SK-N-SH (cell line): ENCODE results near the gene SMIM3. TPM values are rescaled to one million over a fixed set of nuclear protein-coding genes. Genes with fewer than 3 reads are reported as not detected.

Source experiments
- CTCF ChIA-PET: fragments of 300-600, 350-600 bp; formaldehyde crosslinking; extraction: SDS; loops from one replicate; lab custom pipeline; 2021; lab: Yijun Ruan, JAX
- POLR2A ChIA-PET: fragments of 350-600 bp; sonication (Branson Sonifier 250); formaldehyde crosslinking; extraction: SDS; loops from one replicate; lab custom pipeline; 2020; ENCODE audit warnings: antibody characterized with exemption, inconsistent platforms; lab: Yijun Ruan, JAX
- DNase-seq: peaks from one replicate; pipeline ENCODE4 v3.0.0; 2012
- H2AFZ ChIP-seq: fragments of 200-600 bp; sonication (generic); 2 replicates; pipeline ENCODE4 v1.8.1; 2016; ENCODE audit warnings: antibody characterized with exemption, mild to moderate bottlenecking, low read depth
- H3F3A ChIP-seq: fragments of 200-600 bp; sonication (generic); replicated peaks from 2 replicates; pipeline ENCODE3; 2016; ENCODE audit warnings: antibody characterized with exemption, mild to moderate bottlenecking; ENCODE audit not compliant: insufficient read depth
- H3K27ac ChIP-seq, 2 experiments: fragments of 200-500 bp in 1 of 2; fragments of 200-600 bp in 1 of 2; sonication (Bioruptor generic) in 1 of 2; sonication (generic), shearing (Covaris generic) in 1 of 2; 2 replicates each; pipeline versions ENCODE4 v1.5.1 to v1.6.1; 2014 to 2016; ENCODE audit warnings: low read depth in 2 of 2, inconsistent platforms in 1 of 2, low read length in 1 of 2, mild to moderate bottlenecking in 1 of 2, mixed read lengths in 1 of 2
- H3K27me3 ChIP-seq: fragments of 200-600 bp; sonication (generic), shearing (Covaris generic); 2 replicates; pipeline ENCODE4 v1.6.1; 2016; ENCODE audit warnings: mixed run types; ENCODE audit not compliant: insufficient read depth
- H3K36me3 ChIP-seq, 2 experiments: fragments of 200-500 bp in 1 of 2; fragments of 200-600 bp in 1 of 2; sonication (Bioruptor generic) in 1 of 2; sonication (generic) in 1 of 2; replicated peaks in 1 of 2; 2 replicates each; pipeline versions ENCODE3 to v1.5.1; 2014 to 2016; ENCODE audit warnings: low read length in 1 of 2, mild to moderate bottlenecking in 1 of 2; ENCODE audit not compliant: insufficient read depth in 2 of 2, control insufficient read depth in 1 of 2
- H3K4me1 ChIP-seq, 2 experiments: fragments of 200-500 bp in 1 of 2; fragments of 200-600 bp in 1 of 2; sonication (Bioruptor generic) in 1 of 2; sonication (generic), shearing (Covaris generic) in 1 of 2; 2 replicates each; pipeline versions ENCODE4 v1.5.1 to v1.6.1; 2014 to 2016; ENCODE audit warnings: low read depth in 1 of 2, low read length in 1 of 2, mixed run types in 1 of 2; ENCODE audit not compliant: insufficient read depth in 2 of 2, control insufficient read depth in 1 of 2
- H3K4me2 ChIP-seq: fragments of 200-600 bp; sonication (generic), shearing (Covaris generic); 2 replicates; pipeline ENCODE4 v1.6.1; 2017; ENCODE audit warnings: mixed run types
- H3K4me3 ChIP-seq, 2 experiments: fragments of 200-500 bp in 1 of 2; fragments of 200-600 bp in 1 of 2; sonication (Bioruptor generic) in 1 of 2; sonication (generic), shearing (Covaris generic) in 1 of 2; 2 replicates each; pipeline versions ENCODE4 v1.5.1 to v1.8.1; 2014 to 2016; ENCODE audit warnings: low read depth in 2 of 2, inconsistent platforms in 1 of 2, low read length in 1 of 2, mild to moderate bottlenecking in 1 of 2, mixed read lengths in 1 of 2, moderate library complexity in 1 of 2
- H3K79me2 ChIP-seq: fragments of 200-600 bp; sonication (generic); 2 replicates; pipeline ENCODE4 v1.8.1; 2017; ENCODE audit warnings: mild to moderate bottlenecking; ENCODE audit not compliant: insufficient read depth
- H3K9ac ChIP-seq: fragments of 200-600 bp; sonication (generic); 2 replicates; pipeline ENCODE4 v1.6.1; 2017; ENCODE audit warnings: mixed run types
- H3K9me2 ChIP-seq: fragments of 200-600 bp; sonication (generic); 2 replicates; pipeline ENCODE4 v1.6.1; 2017; ENCODE audit warnings: mixed run types
- H3K9me3 ChIP-seq: fragments of 200-600 bp; sonication (generic); 2 replicates; pipeline ENCODE4 v1.6.1; 2017; ENCODE audit warnings: mixed run types, mild to moderate bottlenecking, moderate library complexity
- H4K20me1 ChIP-seq: fragments of 200-600 bp; sonication (generic); 2 replicates; pipeline ENCODE4 v1.6.1; 2017; ENCODE audit warnings: mild to moderate bottlenecking, mixed run types; ENCODE audit not compliant: insufficient read depth
- CHD2 ChIP-seq: fragments of 150-350 bp; IDR thresholded peaks from 2 replicates; pipeline ENCODE4 v1.6.1; 2018; ENCODE audit warnings: low read length; ENCODE audit not compliant: partially characterized antibody
- ELF1 ChIP-seq: IDR thresholded peaks from 2 replicates; pipeline ENCODE4 v1.4.0; 2012
- MEF2A ChIP-seq: IDR thresholded peaks from 2 replicates; pipeline ENCODE4 v1.4.0; 2012; ENCODE audit warnings: low read depth, borderline replicate concordance
- SMC3 ChIP-seq: IDR thresholded peaks from 2 replicates; pipeline ENCODE4 v1.6.1; 2012; ENCODE audit warnings: low read depth, low read length, improper control_type of control experiment
- USF2 ChIP-seq: fragments of 150-350 bp; IDR thresholded peaks from 2 replicates; pipeline ENCODE4 v1.6.1; 2017; ENCODE audit warnings: antibody characterized with exemption, low read length, low read depth, borderline replicate concordance
- WGBS: methylation state at CpG from one replicate; pipeline ENCODE4 v1.1.6; 2017; ENCODE audit warnings: low lambda C conversion rate; 5-methylcytosine and 5-hydroxymethylcytosine counted together
- polyA plus RNA-seq, 3 experiments: library from polyadenylated mRNA; depleted of rRNA; stranded (reverse); fragments of >200 nt; gene quantifications; 2 replicates each; pipeline ENCODE4 v1.2.3, GENCODE V29; 2012
- TF ChIP-seq, protein P1 (sequence below): fragments of 200-600 bp; sonication (generic); IDR thresholded peaks from 2 replicates; pipeline ENCODE4 v1.6.1; 2017; ENCODE audit warnings: antibody characterized with exemption, mild to moderate bottlenecking, moderate library complexity
- TF ChIP-seq, protein P2 (sequence below): IDR thresholded peaks from 2 replicates; pipeline ENCODE4; 2012

SMIM3 gene
- polyA plus RNA-seq, 1 of the 3 experiments (the other 2 are of a cell fraction): 39.9 TPM

DNA sequence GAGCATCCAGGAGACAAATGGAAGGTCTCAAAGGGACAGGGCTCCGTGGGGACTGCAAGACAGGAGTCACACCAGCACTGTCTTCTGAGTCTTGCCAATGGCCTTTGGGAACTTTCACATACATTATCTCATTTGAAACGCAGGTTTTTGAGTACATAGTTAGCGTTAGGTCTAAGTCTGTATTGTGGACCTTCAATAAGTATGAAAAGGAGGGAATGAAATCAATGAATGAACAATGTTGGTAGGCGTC, 19.3 kb upstream of the SMIM3 start:
- peak overlapping the region; percentile 85 to 91 for H3K4me3 ChIP-seq
- H4K20me1 ChIP-seq: no peaks in the 10 kb centered on the region
- peak overlapping the region; percentile 95 to 98 for H3K27ac ChIP-seq
- H3K9me3 ChIP-seq: no peaks in the 10 kb centered on the region
- WGBS: 54% methylated on average over 4 of the region's 4 CpGs
- H3K79me2 ChIP-seq: peaks cover 41% of the 10 kb centered on the region
- ChIA-PET CTCF (interaction anchor here (0.5 to 2.2 kb wide), 6 partner anchors 20 to 1343 kb away, joined by 3 to 7 read pairs (median 4); partner anchors contain the start of genes RBM22 and SMIM3), POLR2A (interaction anchor here (0.8 to 1.5 kb wide), 3 partner anchors 10 to 309 kb away, joined by 3 to 13 read pairs (median 4); partner anchors contain the start of genes RPS14 and SMIM3)
- H3K4me1 ChIP-seq: peaks cover 6 to 25% of the 10 kb centered on the region in 2 experiments; a peak in 3 of 4 replicates
- peak overlapping the region; percentile 84 for H3K4me2 ChIP-seq
- DNase-seq: no peak
- no peaks in the 10 kb centered on the region for H3K27me3 ChIP-seq
- peaks cover 5% of the 10 kb centered on the region for H3F3A ChIP-seq
- TF ChIP-seq, protein P1, sequence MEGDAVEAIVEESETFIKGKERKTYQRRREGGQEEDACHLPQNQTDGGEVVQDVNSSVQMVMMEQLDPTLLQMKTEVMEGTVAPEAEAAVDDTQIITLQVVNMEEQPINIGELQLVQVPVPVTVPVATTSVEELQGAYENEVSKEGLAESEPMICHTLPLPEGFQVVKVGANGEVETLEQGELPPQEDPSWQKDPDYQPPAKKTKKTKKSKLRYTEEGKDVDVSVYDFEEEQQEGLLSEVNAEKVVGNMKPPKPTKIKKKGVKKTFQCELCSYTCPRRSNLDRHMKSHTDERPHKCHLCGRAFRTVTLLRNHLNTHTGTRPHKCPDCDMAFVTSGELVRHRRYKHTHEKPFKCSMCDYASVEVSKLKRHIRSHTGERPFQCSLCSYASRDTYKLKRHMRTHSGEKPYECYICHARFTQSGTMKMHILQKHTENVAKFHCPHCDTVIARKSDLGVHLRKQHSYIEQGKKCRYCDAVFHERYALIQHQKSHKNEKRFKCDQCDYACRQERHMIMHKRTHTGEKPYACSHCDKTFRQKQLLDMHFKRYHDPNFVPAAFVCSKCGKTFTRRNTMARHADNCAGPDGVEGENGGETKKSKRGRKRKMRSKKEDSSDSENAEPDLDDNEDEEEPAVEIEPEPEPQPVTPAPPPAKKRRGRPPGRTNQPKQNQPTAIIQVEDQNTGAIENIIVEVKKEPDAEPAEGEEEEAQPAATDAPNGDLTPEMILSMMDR: no peak
- no peak for TF ChIP-seq SMC3
- peak overlapping the region; percentile 99 for H2AFZ ChIP-seq
- peak overlapping the region; percentile 86 for H3K9ac ChIP-seq
- no peaks in the 10 kb centered on the region for H3K9me2 ChIP-seq
- H3K36me3 ChIP-seq: peaks cover 18 to 30% of the 10 kb centered on the region in 2 experiments

GRCh38 chr5:150762211-150762610, 16.3 kb upstream of the SMIM3 start:
- no peaks in the 10 kb centered on the region for H3K27me3 ChIP-seq
- H3K9me2 ChIP-seq: no peaks in the 10 kb centered on the region
- no peak overlapping the region for H3K9ac ChIP-seq
- peaks cover 5% of the 10 kb centered on the region for H3F3A ChIP-seq
- H3K36me3 ChIP-seq: peaks cover 0 to 1% of the 10 kb centered on the region in 2 experiments
- ChIA-PET CTCF (interaction anchor here (1.6 to 3.1 kb wide), 2 partner anchors 15 to 25 kb away, joined by 3 to 35 read pairs; partner anchors contain the start of gene SMIM3), POLR2A (no interaction called here)
- H3K27ac ChIP-seq: no peak overlapping the region
- no peak overlapping the region for H2AFZ ChIP-seq
- no peak overlapping the region for H3K4me3 ChIP-seq
- WGBS: 84% methylated on average over 5 of the region's 5 CpGs
- DNase-seq: no peak
- H3K9me3 ChIP-seq: no peaks in the 10 kb centered on the region
- H4K20me1 ChIP-seq: no peaks in the 10 kb centered on the region
- no peak overlapping the region for H3K4me2 ChIP-seq
- H3K79me2 ChIP-seq: peaks cover 11% of the 10 kb centered on the region
- peaks cover 6 to 22% of the 10 kb centered on the region in 2 experiments; a peak in 3 of 4 replicates for H3K4me1 ChIP-seq
- TF ChIP-seq ELF1 (no peak), USF2 (no peak), CHD2 (no peak), MEF2A (no peak)
- TF ChIP-seq, protein P2, sequence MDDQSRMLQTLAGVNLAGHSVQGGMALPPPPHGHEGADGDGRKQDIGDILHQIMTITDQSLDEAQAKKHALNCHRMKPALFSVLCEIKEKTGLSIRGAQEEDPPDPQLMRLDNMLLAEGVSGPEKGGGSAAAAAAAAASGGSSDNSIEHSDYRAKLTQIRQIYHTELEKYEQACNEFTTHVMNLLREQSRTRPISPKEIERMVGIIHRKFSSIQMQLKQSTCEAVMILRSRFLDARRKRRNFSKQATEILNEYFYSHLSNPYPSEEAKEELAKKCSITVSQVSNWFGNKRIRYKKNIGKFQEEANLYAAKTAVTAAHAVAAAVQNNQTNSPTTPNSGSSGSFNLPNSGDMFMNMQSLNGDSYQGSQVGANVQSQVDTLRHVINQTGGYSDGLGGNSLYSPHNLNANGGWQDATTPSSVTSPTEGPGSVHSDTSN: no peak
